Activated CD8-positive, alpha-beta memory T cell treated with anti-CD3 and anti-CD28 coated beads for 4 hours (primary cell): Measurements from ENCODE around the gene RNF8.

Experiments used
- DNase-seq, 2 donors: peaks; one replicate each; pipeline ENCODE4 v3.0.0-alpha.2; 2020; ENCODE audit warnings: low read depth in 2 of 2

The RNF8 gene

GRCh38 chr6:37359039-37359438 lies 5.3 kb downstream of the RNF8 start:
- DNase-seq: no peak

DNA sequence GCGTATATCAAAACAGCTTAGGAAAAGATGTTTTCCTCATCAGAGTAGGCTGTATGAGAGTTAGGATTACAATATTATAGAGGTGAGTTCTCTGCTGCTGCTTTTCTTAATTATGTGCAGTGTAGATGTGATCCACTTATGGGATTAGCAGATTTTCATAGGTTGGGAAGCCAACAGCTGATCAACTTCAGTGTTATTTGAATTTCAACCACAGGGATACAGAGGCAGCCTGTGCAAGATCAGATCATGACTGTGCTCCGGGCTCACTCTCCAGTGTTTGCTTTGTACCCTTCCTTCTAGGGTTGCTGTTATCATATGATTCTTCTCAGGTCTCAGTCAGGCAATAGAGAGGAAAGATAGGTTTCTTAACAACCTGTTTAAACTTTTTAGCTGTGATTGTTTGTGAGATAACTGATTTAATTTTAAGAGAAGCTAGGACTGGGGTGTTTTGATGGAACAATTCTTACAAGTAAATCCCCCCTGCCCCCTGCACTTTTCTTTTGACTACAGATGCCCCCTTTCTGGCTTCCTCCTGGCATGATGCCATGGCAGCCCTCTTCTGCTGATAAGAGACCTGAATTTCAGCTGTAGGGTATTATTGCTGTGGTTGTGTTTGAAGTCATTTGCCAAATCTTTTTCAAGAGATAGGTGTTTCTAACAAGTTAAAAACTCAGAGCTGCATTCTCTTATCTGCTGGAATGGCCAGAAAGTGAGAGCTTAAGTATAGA lies 8.5 kb downstream of the RNF8 start:
- DNase-seq: no peak

DNA sequence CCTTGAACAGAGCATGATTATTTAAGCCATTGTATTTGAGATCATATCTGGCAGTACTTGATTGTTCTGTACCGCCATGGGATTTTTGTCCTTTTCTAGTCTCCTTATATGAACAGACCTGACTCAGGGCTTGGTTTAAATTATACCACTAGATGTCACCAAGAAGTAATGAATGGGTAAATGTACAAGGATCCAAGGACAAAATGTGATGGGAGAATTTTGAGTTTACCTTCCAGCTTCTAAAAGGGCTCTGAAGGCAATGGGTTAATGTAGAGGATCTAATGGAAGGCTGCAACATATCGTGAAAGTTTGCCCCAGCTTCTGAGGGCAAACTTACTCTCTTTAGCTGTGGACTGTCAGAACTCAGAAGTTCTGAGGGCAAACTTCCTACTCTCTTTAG lies 12.0 kb downstream of the RNF8 start:
- DNase-seq: no peak

- no peak for DNase-seq
These were observed 13.1 kb downstream of the RNF8 start for GRCh38 chr6:37366910-37367309.

DNA sequence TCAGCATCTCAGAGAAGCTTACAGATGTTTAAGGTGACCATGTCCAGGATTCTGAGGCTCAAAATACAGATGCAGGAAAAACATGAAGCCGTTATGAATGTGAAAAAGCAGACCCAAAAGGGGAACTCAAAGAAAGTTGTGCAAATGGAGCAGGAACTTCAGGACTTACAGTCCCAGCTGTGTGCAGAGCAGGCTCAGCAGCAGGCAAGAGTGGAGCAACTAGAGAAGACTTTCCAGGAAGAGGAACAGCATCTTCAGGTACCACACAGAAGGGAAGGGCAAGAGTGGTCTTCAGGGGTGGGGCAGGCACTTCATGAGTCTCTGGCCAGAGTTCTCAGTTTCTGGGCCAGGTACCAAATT lies 15.2 kb downstream of the RNF8 start:
- DNase-seq: no peak

- no peak for DNase-seq
These were observed 15.8 kb downstream of the RNF8 start for GRCh38 chr6:37369321-37370201.

DNA sequence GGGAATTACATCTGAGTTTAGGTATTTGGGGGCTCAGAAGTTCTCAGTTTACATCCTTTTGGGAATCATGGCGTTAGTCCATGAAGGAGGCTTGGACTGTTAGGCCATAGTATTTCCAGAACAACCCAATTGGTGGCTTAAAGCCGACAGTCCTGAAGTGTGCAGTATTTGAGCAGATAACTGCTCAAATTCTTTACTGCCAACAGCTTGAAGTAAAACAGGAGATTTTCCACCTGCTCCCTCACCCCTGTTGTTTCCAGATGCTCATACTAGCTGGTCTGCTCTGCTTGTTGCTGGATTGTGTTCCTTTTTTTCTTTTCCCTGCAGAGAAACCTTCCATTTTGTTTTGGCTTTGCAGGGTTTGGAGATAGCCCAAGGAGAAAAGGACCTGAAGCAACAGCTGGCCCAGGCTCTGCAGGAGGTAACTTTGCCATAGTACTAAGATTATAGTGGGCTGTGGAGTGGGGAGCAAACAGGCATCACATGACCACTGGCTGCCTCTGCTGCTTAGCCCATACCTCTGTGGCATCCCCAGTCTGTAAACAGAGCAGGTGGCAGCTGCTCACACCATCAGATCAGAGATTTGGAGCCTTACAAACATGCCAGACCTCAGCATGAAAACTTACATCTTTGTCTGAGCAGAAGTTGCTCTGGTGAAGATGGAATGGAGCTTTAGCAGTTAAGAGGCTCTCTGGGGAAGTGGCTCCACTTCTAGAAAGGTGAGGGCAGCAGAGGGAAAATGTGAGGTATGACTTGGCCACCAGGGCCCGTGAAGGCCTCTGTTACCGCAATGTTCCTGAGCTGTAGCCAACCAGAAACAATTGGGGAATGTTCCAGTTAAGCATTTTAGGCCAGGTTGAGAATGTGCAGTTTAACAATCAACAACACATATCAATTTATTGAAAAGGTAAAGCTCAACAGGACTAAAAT lies 17.6 kb downstream of the RNF8 start:
- no peak for DNase-seq

GRCh38 chr6:37372116-37372515 lies 18.3 kb downstream of the RNF8 start:
- DNase-seq: no peak

DNA sequence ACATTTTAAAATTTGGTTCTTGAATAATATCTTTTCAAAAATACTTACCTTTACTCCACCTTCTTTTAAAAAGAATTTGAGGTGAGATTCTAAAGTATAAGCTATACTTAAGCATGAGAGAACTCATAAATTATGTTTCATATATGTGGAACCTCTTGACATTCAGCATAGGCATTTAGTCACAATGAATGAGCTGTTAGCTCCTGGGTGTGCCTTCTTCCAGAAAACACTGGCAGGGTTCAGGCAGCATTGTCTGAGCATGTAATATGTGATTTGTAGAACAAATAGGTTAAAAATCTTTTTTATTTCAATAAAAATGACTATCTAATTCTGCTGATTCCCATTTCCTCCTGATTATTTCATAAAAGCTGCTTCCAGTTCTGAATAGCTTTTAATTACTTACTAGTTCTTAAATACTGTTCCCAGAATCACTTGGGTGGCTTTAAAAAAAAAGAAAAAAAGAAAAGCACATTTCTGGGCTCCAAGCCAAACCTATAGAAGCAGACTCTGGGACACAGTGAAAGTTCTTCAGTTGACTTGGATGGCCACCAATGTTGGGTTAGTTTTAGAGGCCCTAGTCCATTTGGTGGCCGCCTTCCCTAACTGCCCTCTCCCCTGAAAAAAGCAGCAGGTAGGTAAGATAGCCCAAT lies 20.2 kb downstream of the RNF8 start:
- no peak for DNase-seq

GRCh38 chr6:37375376-37375775 lies 21.6 kb downstream of the RNF8 start:
- DNase-seq: no peak

GRCh38 chr6:37376078-37376743 lies 22.4 kb downstream of the RNF8 start:
- DNase-seq: no peak

DNA sequence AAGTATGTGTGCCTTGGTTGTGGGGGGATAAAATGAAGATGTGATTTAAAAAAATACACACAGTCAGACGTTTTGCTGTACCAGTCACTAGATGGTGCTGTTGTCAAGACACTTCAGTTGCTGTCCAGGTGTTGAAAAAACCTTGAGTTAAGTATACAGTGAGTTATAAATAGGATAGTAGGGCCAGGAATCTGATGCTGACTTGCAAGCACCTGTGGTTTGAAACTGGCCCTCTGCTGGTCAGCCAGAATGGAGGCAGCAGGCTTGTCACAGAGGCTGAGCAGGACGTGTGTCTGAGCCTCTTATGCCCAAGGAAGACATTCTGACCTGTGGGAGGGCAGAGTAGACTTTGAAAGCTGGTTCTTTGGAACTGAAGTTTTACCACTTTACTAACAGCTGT lies 27.8 kb downstream of the RNF8 start:
- DNase-seq: no peak

GRCh38 chr6:37382994-37383765 lies 29.4 kb downstream of the RNF8 start:
- DNase-seq: no peak

GRCh38 chr6:37388578-37388977 lies 34.8 kb downstream of the RNF8 start:
- no peak for DNase-seq

GRCh38 chr6:37389857-37390256 lies 36.1 kb downstream of the RNF8 start:
- no peak for DNase-seq

DNA sequence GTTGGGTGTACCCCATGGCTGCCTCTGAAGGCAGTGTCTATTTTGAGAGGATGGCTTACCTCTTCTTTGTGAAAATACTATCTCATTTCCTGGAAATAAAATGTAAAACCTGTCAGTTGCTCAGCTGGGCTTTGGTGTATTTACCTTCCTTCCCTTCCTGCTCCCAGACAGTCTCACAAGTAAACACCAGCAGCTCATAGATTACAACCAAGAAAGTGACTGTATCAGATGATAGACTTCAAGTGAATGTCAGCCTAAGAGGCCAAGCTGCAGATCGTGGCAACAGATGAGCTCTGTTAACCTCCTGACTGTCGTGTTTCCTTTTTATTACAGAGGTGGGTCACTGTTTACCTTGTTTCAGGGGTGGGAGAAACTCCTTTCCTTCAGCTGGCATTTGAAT lies 37.3 kb downstream of the RNF8 start:
- no peak for DNase-seq

DNA sequence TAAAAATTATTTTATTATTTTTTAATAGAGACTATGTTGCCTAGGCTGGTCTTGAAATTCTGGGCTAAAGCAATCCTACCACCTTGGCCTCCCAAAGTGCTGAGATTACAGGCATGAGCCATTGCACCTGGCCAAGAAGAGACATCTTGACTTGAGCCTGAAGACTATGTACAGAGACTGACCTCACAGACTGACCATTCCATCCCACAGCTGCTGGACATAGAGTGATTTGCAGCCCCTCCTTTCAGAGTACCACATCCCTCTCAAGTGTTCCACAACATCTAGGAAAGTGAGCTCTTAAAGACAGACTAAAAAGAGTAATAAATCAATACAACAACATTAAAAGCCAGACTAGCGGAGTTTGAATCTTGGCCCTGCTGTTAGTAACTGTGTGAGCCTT lies 39.0 kb downstream of the RNF8 start:
- no peak for DNase-seq

DNA sequence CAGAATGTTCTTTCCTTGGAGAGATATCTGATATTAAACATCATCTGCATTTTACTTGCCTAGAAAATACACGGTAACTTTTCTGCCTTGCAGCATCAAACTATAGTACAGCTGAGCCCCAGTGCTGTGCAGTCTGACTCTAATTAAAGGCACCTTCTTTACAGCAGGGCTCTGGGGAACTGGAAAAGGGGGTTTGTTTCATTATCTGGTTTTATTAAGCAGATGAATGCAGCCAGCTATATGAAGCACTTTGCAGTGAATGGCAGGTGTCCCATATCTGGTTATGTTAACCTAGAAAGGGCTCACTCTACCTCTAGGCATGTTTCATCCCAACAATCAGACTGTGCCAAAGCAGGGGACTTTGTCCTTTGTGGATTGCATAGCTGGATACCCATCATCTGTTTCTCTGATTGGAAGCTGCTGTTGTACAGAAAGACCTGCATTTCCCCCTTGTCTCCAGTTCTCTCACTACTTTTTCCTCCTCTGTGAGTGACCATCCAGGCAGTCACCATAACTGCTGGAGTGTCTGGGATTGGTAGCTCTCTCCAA lies 39.7 kb downstream of the RNF8 start:
- no peak for DNase-seq

DNA sequence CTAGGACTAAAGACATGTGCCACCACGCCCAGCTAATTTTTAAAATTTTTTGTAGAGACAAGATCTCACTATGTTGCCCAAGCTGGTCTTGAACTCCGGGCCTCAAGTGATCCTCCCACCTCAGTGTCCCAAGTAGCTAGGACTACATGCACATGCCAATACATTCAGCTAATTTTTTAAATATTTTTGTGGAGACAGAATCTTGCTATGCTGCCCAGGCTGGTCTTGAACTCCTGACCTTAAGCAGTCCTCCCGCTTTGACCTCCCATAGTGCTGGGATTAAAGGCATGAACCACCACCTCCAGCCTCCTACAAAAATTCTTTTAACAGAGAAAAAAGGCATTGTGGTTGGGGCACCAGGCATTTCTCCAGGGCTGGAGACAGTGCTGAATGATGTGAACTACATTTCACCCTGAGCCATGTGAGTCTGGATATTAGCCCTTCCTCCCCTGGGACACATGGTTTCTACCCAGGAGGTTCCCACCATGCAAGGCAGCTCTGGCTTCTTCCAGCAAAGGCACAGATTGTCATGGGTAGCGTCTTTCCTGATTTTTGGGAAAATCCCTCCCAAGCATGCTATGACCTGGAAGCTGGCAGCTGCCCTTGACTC lies 42.9 kb downstream of the RNF8 start:
- DNase-seq: no peak

DNA sequence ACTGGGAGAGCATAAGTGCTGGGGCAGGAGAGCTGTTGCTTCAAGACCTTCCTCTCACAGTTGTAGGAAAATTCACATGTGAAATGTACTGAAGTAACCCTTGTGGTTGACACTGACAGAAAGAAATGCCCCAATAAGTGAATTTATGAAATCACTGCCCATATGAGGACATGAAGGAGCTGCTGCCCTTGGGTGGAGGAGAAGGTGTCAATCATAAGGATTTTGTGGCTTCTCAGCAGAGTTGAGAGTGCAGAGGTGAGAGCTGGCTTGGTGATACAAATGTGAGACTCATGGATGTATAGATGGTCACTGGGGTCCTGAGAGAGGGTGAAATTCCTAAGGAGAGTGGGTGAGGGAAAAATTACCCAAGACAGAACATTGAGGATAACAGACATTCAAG lies 45.3 kb downstream of the RNF8 start:
- DNase-seq: no peak
